ENCODE data around the gene OGT. TPM values are rescaled to one million over a fixed set of nuclear protein-coding genes. Genes with fewer than 3 reads are reported as not detected.

OGT gene
- total RNA-seq, 1 donor from 2014 or later = 272 TPM

GRCh38 chrX:71540801-71541200 lies 7.9 kb downstream of the OGT start:
- Mint-ChIP-seq H3K27me3 (no peaks in the 10 kb centered on the region), H3K9me3 (no peaks in the 10 kb centered on the region), H3K4me1 (peaks cover 66% of the 10 kb centered on the region), H3K36me3 (ENCODE audit: low read depth) (peaks cover 59% of the 10 kb centered on the region), H3K27ac (peak overlapping the region; percentile 76), H3K4me3 (peak overlapping the region; percentile 45)
- TF ChIP-seq CTCF (IDR thresholded peaks at IDR 0.05) = no peak
- ChIA-PET POLR2A (interaction anchor here (0.7 to 4.6 kb wide), 4 partner anchors 8 to 174 kb away, joined by 3 to 63 read pairs (median 5); partner anchors contain the start of genes OGT and TAF1), CTCF (no interaction called here)
- intact Hi-C loops (cut with micrococcal nuclease) = loop anchor here (1.0 kb wide), 1 partner anchor 8 kb away; no protein-coding TSS in a partner anchor
- ATAC-seq (ENCODE audit: low read depth) (peak; percentile 30), DNase-seq (no peak)

GRCh38 chrX:71541210-71542022 lies 8.5 kb downstream of the OGT start:
- ATAC-seq (ENCODE audit: low read depth) = peak; percentile 83
- Mint-ChIP-seq H3K36me3 (ENCODE audit: low read depth) (peaks cover 61% of the 10 kb centered on the region), H3K27ac (peak overlapping the region; percentile 76), H3K9me3 (no peaks in the 10 kb centered on the region), H3K27me3 (no peaks in the 10 kb centered on the region), H3K4me1 (peaks cover 61% of the 10 kb centered on the region), H3K4me3 (peak overlapping the region; percentile 45)
- TF ChIP-seq CTCF (IDR thresholded peaks at IDR 0.05) = no peak
- ChIA-PET CTCF (interaction anchor here (2.0 kb wide), 1 partner anchor 8 kb away, joined by 4 read pairs; the partner anchor contains the start of gene OGT), POLR2A (interaction anchor here (1.4 to 4.6 kb wide), 3 partner anchors 9 to 175 kb away, joined by 3 to 63 read pairs (median 7); partner anchors contain the start of genes OGT and TAF1)
- intact Hi-C loops (cut with micrococcal nuclease) = loop anchor here (1.0 kb wide), 1 partner anchor 9 kb away; no protein-coding TSS in a partner anchor
- DNase-seq = no peak

- POLR2A ChIA-PET = interaction anchor here (2.0 to 4.6 kb wide), 2 partner anchors 10 to 176 kb away, joined by 7 to 63 read pairs; partner anchors contain the start of genes OGT and TAF1
- ATAC-seq (ENCODE audit: low read depth) (no peak), DNase-seq (no peak)
- Mint-ChIP-seq H3K27me3 (no peaks in the 10 kb centered on the region), H3K9me3 (no peaks in the 10 kb centered on the region), H3K27ac (peak overlapping the region; percentile 76), H3K36me3 (ENCODE audit: low read depth) (peaks cover 64% of the 10 kb centered on the region), H3K4me3 (no peak overlapping the region), H3K4me1 (peaks cover 58% of the 10 kb centered on the region)
- TF ChIP-seq CTCF (IDR thresholded peaks at IDR 0.05) = no peak
- intact Hi-C loops (cut with micrococcal nuclease) = no loop called here
- CTCF ChIA-PET = interaction anchor here (1.6 to 2.0 kb wide), 2 partner anchors 9 to 10 kb away, joined by 4 to 5 read pairs; partner anchors contain the start of gene OGT
Observed at GRCh38 chrX:71542411-71542810, 9.5 kb downstream of the OGT start.

- H3K4me1 Mint-ChIP-seq = peaks cover 54% of the 10 kb centered on the region
- H3K36me3 Mint-ChIP-seq (ENCODE audit: low read depth) = peaks cover 64% of the 10 kb centered on the region
- no peak for DNase-seq
- no peaks in the 10 kb centered on the region for H3K9me3 Mint-ChIP-seq
- CTCF ChIA-PET = interaction anchor here (1.6 to 2.0 kb wide), 2 partner anchors 10 to 11 kb away, joined by 4 to 5 read pairs; partner anchors contain the start of gene OGT
- intact Hi-C loops (cut with micrococcal nuclease) = no loop called here
- no peak for TF ChIP-seq CTCF (IDR thresholded peaks at IDR 0.05)
- peak overlapping the region; percentile 76 for H3K27ac Mint-ChIP-seq
- no peaks in the 10 kb centered on the region for H3K27me3 Mint-ChIP-seq
- no peak overlapping the region for H3K4me3 Mint-ChIP-seq
- ATAC-seq (ENCODE audit: low read depth) = no peak
- POLR2A ChIA-PET = interaction anchor here (4.6 kb wide), 1 partner anchor 10 kb away, joined by 63 read pairs; the partner anchor contains the start of gene OGT
Observed at GRCh38 chrX:71542825-71543224, 9.9 kb downstream of the OGT start.

- POLR2A ChIA-PET = interaction anchor here (4.6 kb wide), 1 partner anchor 11 kb away, joined by 63 read pairs; the partner anchor contains the start of gene OGT
- no peaks in the 10 kb centered on the region for H3K27me3 Mint-ChIP-seq
- ATAC-seq (ENCODE audit: low read depth) (peak; percentile 8), DNase-seq (no peak)
- peaks cover 51% of the 10 kb centered on the region for H3K4me1 Mint-ChIP-seq
- intact Hi-C loops (cut with micrococcal nuclease) = no loop called here
- H3K27ac Mint-ChIP-seq = peak overlapping the region; percentile 76
- no peak for TF ChIP-seq CTCF (IDR thresholded peaks at IDR 0.05)
- H3K4me3 Mint-ChIP-seq = peak overlapping the region; percentile 52
- CTCF ChIA-PET = interaction anchor here (1.6 to 2.0 kb wide), 2 partner anchors 10 to 11 kb away, joined by 4 to 5 read pairs; partner anchors contain the start of gene OGT
- peaks cover 68% of the 10 kb centered on the region for H3K36me3 Mint-ChIP-seq (ENCODE audit: low read depth)
- H3K9me3 Mint-ChIP-seq = no peaks in the 10 kb centered on the region
Observed at GRCh38 chrX:71543316-71543715, 10.4 kb downstream of the OGT start.

Data from activated B cell treated with CpG ODN at 0.5 μM for 24 hours (primary cell).